22Rv1 (cell line): Measurements from ENCODE around the gene TXLNG.
A peak's percentile ranks its signal among the peaks of the same experiment; 100 is the strongest.

Source experiments
- H3K27ac ChIP-seq: fragments of 450-650 bp; 2 replicates; pipeline ENCODE4 v1.5.1; 2017
- ZFX ChIP-seq: fragments of 450-650 bp; IDR thresholded peaks from 2 replicates; pipeline ENCODE4 v1.6.1; 2017; ENCODE audit warnings: antibody characterized with exemption, borderline replicate concordance
- TF ChIP-seq, protein P1 (sequence below): fragments of 450-650 bp; IDR thresholded peaks from 2 replicates; pipeline ENCODE4 v1.5.1; 2017; ENCODE audit warnings: mild to moderate bottlenecking

The TXLNG gene

GRCh38 chrX:16827225-16827624, 41.0 kb downstream of the TXLNG start:
- H3K27ac ChIP-seq, result no peak overlapping the region
- TF ChIP-seq ZFX, result no peak

- no peak for TF ChIP-seq ZFX
- TF ChIP-seq, protein P1, sequence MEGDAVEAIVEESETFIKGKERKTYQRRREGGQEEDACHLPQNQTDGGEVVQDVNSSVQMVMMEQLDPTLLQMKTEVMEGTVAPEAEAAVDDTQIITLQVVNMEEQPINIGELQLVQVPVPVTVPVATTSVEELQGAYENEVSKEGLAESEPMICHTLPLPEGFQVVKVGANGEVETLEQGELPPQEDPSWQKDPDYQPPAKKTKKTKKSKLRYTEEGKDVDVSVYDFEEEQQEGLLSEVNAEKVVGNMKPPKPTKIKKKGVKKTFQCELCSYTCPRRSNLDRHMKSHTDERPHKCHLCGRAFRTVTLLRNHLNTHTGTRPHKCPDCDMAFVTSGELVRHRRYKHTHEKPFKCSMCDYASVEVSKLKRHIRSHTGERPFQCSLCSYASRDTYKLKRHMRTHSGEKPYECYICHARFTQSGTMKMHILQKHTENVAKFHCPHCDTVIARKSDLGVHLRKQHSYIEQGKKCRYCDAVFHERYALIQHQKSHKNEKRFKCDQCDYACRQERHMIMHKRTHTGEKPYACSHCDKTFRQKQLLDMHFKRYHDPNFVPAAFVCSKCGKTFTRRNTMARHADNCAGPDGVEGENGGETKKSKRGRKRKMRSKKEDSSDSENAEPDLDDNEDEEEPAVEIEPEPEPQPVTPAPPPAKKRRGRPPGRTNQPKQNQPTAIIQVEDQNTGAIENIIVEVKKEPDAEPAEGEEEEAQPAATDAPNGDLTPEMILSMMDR, result no peak
- no peak overlapping the region for H3K27ac ChIP-seq
Measured at GRCh38 chrX:16828124-16828908, 42.0 kb downstream of the TXLNG start.

DNA sequence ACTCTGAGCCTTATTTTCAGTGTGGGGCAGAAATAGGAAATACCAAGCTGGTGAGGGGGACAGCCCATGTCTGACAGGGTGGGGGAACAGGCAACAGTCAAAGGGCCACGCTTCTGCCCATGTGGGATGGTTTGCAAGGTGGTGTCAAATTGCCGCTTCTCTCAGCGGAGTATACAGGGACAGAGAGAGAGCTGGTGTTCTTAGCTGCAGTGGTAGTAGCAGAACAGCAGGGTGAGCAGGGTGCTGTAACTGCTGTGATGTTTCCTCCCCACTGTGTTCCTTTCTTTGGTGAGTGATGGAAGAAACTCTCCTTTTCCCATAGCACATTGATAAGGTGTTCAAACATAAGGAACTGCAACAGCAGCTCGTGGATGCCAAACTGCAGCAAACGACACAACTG, 46.0 kb downstream of the TXLNG start:
- TF ChIP-seq ZFX, result no peak
- TF ChIP-seq, protein P1, result no peak

DNA sequence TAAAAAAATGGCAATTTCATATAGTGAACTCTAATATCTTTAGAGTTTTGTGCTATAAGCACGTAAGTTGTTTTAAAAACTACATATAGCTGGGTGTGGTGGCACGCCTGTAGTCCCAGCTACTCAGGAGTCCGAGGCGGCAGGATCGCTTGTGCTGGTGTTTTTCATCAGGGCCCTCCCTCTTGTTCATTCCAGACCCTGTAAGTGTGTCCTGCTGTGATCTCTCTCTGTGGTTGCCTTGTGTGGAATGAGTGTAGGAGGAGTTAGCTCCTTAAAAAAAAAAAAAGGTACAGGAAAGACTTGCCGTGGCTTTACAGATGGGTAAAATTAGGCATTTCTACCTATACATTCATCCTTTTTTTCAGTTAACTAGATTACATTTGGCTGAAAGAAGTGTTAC, 48.5 kb downstream of the TXLNG start:
- TF ChIP-seq ZFX, result no peak
- TF ChIP-seq, protein P1, result no peak
- H3K27ac ChIP-seq, result no peak overlapping the region

More for the DNA sequence above, 46.0 kb downstream of the TXLNG start:
- H3K27ac ChIP-seq, result no peak overlapping the region

GRCh38 chrX:16836371-16836770, 50.1 kb downstream of the TXLNG start:
- H3K27ac ChIP-seq, result no peak overlapping the region
- TF ChIP-seq, protein P1, result peak; percentile 46
- TF ChIP-seq ZFX, result no peak

DNA sequence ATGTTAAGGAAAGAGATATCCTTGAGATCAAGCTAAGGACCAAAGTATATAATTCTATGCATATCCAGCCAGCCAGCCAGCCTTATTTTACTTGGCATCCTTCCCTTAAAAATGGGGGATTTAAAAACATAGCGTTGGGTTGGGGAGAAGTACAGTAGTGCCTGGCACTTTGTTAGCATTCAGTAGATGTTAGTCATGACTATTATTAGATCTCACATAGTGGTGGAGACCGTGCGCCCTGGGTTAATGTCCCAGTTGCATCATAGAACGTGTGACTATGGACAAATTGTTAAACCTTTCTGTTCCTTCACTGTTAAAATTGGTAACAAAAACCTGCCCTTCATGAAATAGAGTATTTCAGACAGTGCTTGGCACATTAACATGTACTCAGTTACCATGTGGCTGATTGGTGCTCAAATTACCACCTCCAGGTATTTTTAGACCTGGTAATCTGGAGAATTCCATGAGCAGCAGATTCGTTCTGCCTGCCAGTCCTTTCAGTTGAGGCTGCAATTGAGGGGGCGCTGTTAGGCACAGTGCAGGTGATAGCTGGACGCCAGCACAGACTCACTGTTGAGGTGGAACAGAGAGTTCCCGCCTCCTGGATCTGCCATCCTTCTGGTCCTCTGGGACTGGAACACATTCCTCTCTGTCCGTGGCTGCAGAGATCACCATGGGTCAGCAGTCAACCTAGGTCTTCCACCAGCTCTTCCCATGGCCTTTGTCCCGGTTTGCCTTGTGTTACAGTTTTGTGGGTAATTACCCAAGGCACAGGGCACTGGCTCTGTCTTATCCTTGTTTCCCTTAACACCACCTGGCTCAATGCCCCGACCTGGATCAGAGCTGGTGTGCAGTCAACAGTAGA, 52.2 kb downstream of the TXLNG start:
- no peak overlapping the region for H3K27ac ChIP-seq
- TF ChIP-seq, protein P1, result no peak
- no peak for TF ChIP-seq ZFX

GRCh38 chrX:16839219-16839851, 53.1 kb downstream of the TXLNG start:
- no peak overlapping the region for H3K27ac ChIP-seq
- no peak for TF ChIP-seq ZFX
- TF ChIP-seq, protein P1, result no peak
